HEK293 (cell line): ENCODE data around the gene SRPX.

Experiments used
- CTCF ChIP-seq: fragments of 450-650 bp; formaldehyde crosslinking; IDR thresholded peaks from 2 replicates; pipeline ENCODE4 v1.5.1; 2016; ENCODE audit warnings: missing biosample characterization, missing genetic modification characterization
- HOXA7 ChIP-seq: sonication (generic); formaldehyde crosslinking; IDR thresholded peaks from 2 replicates; pipeline ENCODE4 v1.8.1; 2022; ENCODE audit warnings: missing genetic modification reagents, borderline replicate concordance
- SETDB1 ChIP-seq: IDR thresholded peaks from one replicate; pipeline ENCODE4 v1.6.1; 2017; ENCODE audit warnings: mild to moderate bottlenecking, low read length, moderate library complexity, mixed read lengths; ENCODE audit not compliant: insufficient read length
- TSHZ1 ChIP-seq: fragments of 450-650 bp; formaldehyde crosslinking; IDR thresholded peaks from 2 replicates; pipeline ENCODE4 v1.5.1; 2016; ENCODE audit warnings: missing biosample characterization, missing genetic modification characterization, borderline replicate concordance
- ZNF394 ChIP-seq: fragments of 450-650 bp; formaldehyde crosslinking; IDR thresholded peaks from 2 replicates; pipeline ENCODE4 v1.5.1; 2016; ENCODE audit warnings: missing biosample characterization, missing genetic modification characterization, mild to moderate bottlenecking, moderate library complexity, borderline replicate concordance
- ZNF416 ChIP-seq: fragments of 450-650 bp; formaldehyde crosslinking; IDR thresholded peaks from 2 replicates; pipeline ENCODE4 v1.5.1; 2016; ENCODE audit warnings: missing biosample characterization, missing genetic modification characterization
- ZNF426 ChIP-seq: fragments of 450-650 bp; formaldehyde crosslinking; IDR thresholded peaks from 2 replicates; pipeline ENCODE4 v1.5.1; 2017; ENCODE audit warnings: missing biosample characterization, missing genetic modification characterization, mild to moderate bottlenecking, inconsistent platforms, moderate library complexity
- ZNF776 ChIP-seq: fragments of 450-650 bp; formaldehyde crosslinking; IDR thresholded peaks from 2 replicates; pipeline ENCODE4 v1.5.0; 2017; ENCODE audit warnings: missing biosample characterization, missing genetic modification characterization, borderline replicate concordance
- ZNF777 ChIP-seq: fragments of 450-650 bp; formaldehyde crosslinking; IDR thresholded peaks from 2 replicates; pipeline ENCODE4 v1.5.1; 2017; ENCODE audit warnings: missing biosample characterization, missing genetic modification characterization, borderline replicate concordance
- ZNF837 ChIP-seq: fragments of 450-650 bp; formaldehyde crosslinking; IDR thresholded peaks from 2 replicates; pipeline ENCODE4 v1.5.1; 2016; ENCODE audit warnings: missing biosample characterization, missing genetic modification characterization
- ZNF843 ChIP-seq: fragments of 450-650 bp; formaldehyde crosslinking; IDR thresholded peaks from 2 replicates; pipeline ENCODE4 v1.5.1; 2016; ENCODE audit warnings: missing biosample characterization, missing genetic modification characterization

- TF ChIP-seq ZNF777 (no peak), ZNF394 (tag by site-specific recombination) (no peak), CTCF (tag by site-specific recombination) (no peak), TSHZ1 (no peak), ZNF843 (tag by site-specific recombination) (no peak), SETDB1 (no peak), ZNF837 (tag by site-specific recombination) (no peak), ZNF776 (tag by site-specific recombination) (no peak), HOXA7 (CRISPR knock-in tag) (no peak), ZNF416 (tag by site-specific recombination) (no peak), ZNF426 (tag by site-specific recombination) (no peak)
Measured at GRCh38 chrX:38150993-38151392, 69.7 kb downstream of the SRPX start.
